ENCODE data around the gene HEYL.

The HEYL gene

GRCh38 chr1:39656391-39656790, 16.9 kb upstream of the HEYL start:
- Histone ChIP-seq H3K27ac (ENCODE audit: low read depth, low read length) (no peak overlapping the region), H3K4me3 (ENCODE audit: low read length) (no peak overlapping the region)
- TF ChIP-seq EZH2phosphoT487 (IDR thresholded peaks at IDR 0.05; ENCODE audit: borderline replicate concordance, low read length): no peak
- TF ChIP-seq CTCF (IDR thresholded peaks at IDR 0.05; ENCODE audit: low read depth, low read length, poor library complexity, severe bottlenecking): no peak

GRCh38 chr1:39655578-39656268, 16.3 kb upstream of the HEYL start:
- H3K27me3 ChIP-seq (ENCODE audit: control insufficient read depth, low read length): peaks cover 14% of the 10 kb centered on the region

More at GRCh38 chr1:39656391-39656790, 16.9 kb upstream of the HEYL start:
- Histone ChIP-seq H3K4me2 (ENCODE audit: low read length) (no peak overlapping the region), H4K20me1 (ENCODE audit: control insufficient read depth, insufficient read depth, low read depth, low read length) (no peaks in the 10 kb centered on the region), H3F3A (ENCODE audit: control insufficient read depth, insufficient read depth) (no peaks in the 10 kb centered on the region), H3K4me1 (ENCODE audit: control insufficient read depth, low read length) (peaks cover 10% of the 10 kb centered on the region), H3K9me2 (replicated peaks; ENCODE audit: control insufficient read depth, low read length) (no peaks in the 10 kb centered on the region), H3K9me3 (ENCODE audit: control insufficient read depth, insufficient read depth, low read length) (no peaks in the 10 kb centered on the region), H3K79me2 (ENCODE audit: control insufficient read depth, low read length) (no peaks in the 10 kb centered on the region), H3K36me3 (ENCODE audit: control insufficient read depth, low read length) (no peaks in the 10 kb centered on the region), H3K27me3 (ENCODE audit: control insufficient read depth, low read length) (peaks cover 14% of the 10 kb centered on the region)

GRCh38 chr1:39654291-39654690, 14.8 kb upstream of the HEYL start:
- H3K4me2 ChIP-seq (ENCODE audit: low read length): no peak overlapping the region
- no peaks in the 10 kb centered on the region for H3K79me2 ChIP-seq (ENCODE audit: control insufficient read depth, low read length)
- peaks cover 14% of the 10 kb centered on the region for H3K27me3 ChIP-seq (ENCODE audit: control insufficient read depth, low read length)
- no peaks in the 10 kb centered on the region for H3K9me2 ChIP-seq (replicated peaks; ENCODE audit: control insufficient read depth, low read length)
- TF ChIP-seq EZH2phosphoT487 (IDR thresholded peaks at IDR 0.05; ENCODE audit: borderline replicate concordance, low read length) (no peak), CTCF (IDR thresholded peaks at IDR 0.05; ENCODE audit: low read depth, low read length, poor library complexity, severe bottlenecking) (no peak)
- H3K4me3 ChIP-seq (ENCODE audit: low read length): no peak overlapping the region
- peaks cover 10% of the 10 kb centered on the region for H3K4me1 ChIP-seq (ENCODE audit: control insufficient read depth, low read length)
- H3K36me3 ChIP-seq (ENCODE audit: control insufficient read depth, low read length): no peaks in the 10 kb centered on the region
- no peaks in the 10 kb centered on the region for H4K20me1 ChIP-seq (ENCODE audit: control insufficient read depth, insufficient read depth, low read depth, low read length)
- H3F3A ChIP-seq (ENCODE audit: control insufficient read depth, insufficient read depth): no peaks in the 10 kb centered on the region
- H3K27ac ChIP-seq (ENCODE audit: low read depth, low read length): no peak overlapping the region
- no peaks in the 10 kb centered on the region for H3K9me3 ChIP-seq (ENCODE audit: control insufficient read depth, insufficient read depth, low read length)

More at GRCh38 chr1:39655578-39656268, 16.3 kb upstream of the HEYL start:
- H3K4me3 ChIP-seq (ENCODE audit: low read length): no peak overlapping the region
- no peak for TF ChIP-seq CTCF (IDR thresholded peaks at IDR 0.05; ENCODE audit: low read depth, low read length, poor library complexity, severe bottlenecking)
- TF ChIP-seq EZH2phosphoT487 (IDR thresholded peaks at IDR 0.05; ENCODE audit: borderline replicate concordance, low read length): no peak
- no peaks in the 10 kb centered on the region for H3K79me2 ChIP-seq (ENCODE audit: control insufficient read depth, low read length)
- H3F3A ChIP-seq (ENCODE audit: control insufficient read depth, insufficient read depth): no peaks in the 10 kb centered on the region
- no peak overlapping the region for H3K27ac ChIP-seq (ENCODE audit: low read depth, low read length)
- no peaks in the 10 kb centered on the region for H3K9me2 ChIP-seq (replicated peaks; ENCODE audit: control insufficient read depth, low read length)
- peaks cover 10% of the 10 kb centered on the region for H3K4me1 ChIP-seq (ENCODE audit: control insufficient read depth, low read length)
- no peak overlapping the region for H3K4me2 ChIP-seq (ENCODE audit: low read length)
- H3K9me3 ChIP-seq (ENCODE audit: control insufficient read depth, insufficient read depth, low read length): no peaks in the 10 kb centered on the region
- H4K20me1 ChIP-seq (ENCODE audit: control insufficient read depth, insufficient read depth, low read depth, low read length): no peaks in the 10 kb centered on the region
- H3K36me3 ChIP-seq (ENCODE audit: control insufficient read depth, low read length): no peaks in the 10 kb centered on the region
